Inflammatory macrophage treated with lipopolysaccharide for 4 hours (primary cell): ENCODE results near the gene PPP1R12B.
A peak's percentile ranks its signal among the peaks of the same experiment; 100 is the strongest.
"Not testable (repeated sequence)": the region's sequence is repeated elsewhere in the genome, so short reads cannot be mapped to it uniquely, and the experiment has no call there.

Source experiments
- DNase-seq: peaks from one replicate; pipeline ENCODE4 v3.0.0-alpha.2; 2020

PPP1R12B gene

GRCh38 chr1:202565890-202566602 lies 217.5 kb downstream of the PPP1R12B start:
- no peak for DNase-seq

- no peak for DNase-seq
Observed at GRCh38 chr1:202567738-202568137, 219.2 kb downstream of the PPP1R12B start.

GRCh38 chr1:202568410-202568809 lies 219.9 kb downstream of the PPP1R12B start:
- no peak for DNase-seq

- no peak for DNase-seq
Observed at GRCh38 chr1:202568826-202569225, 220.3 kb downstream of the PPP1R12B start.

- no peak for DNase-seq
Observed at GRCh38 chr1:202569393-202570322, 221.2 kb downstream of the PPP1R12B start.

- DNase-seq = peak; percentile 55
Observed at GRCh38 chr1:202571719-202572339, 223.3 kb downstream of the PPP1R12B start.

- no peak for DNase-seq
Observed at GRCh38 chr1:202572867-202573266, 224.4 kb downstream of the PPP1R12B start.

GRCh38 chr1:202575918-202576653 lies 227.6 kb downstream of the PPP1R12B start:
- no peak for DNase-seq

- DNase-seq = peak; percentile 28
Observed at GRCh38 chr1:202576816-202577215, 228.3 kb downstream of the PPP1R12B start.

GRCh38 chr1:202577381-202577780 lies 228.9 kb downstream of the PPP1R12B start:
- DNase-seq = no peak

- no peak for DNase-seq
Observed at GRCh38 chr1:202578001-202578504, 229.6 kb downstream of the PPP1R12B start.

- no peak for DNase-seq
Observed at GRCh38 chr1:202578565-202578964, 230.1 kb downstream of the PPP1R12B start.

GRCh38 chr1:202579806-202580205 lies 231.3 kb downstream of the PPP1R12B start:
- DNase-seq = no peak

GRCh38 chr1:202580619-202581018 lies 232.1 kb downstream of the PPP1R12B start:
- DNase-seq = no peak

- not testable (repeated sequence) for DNase-seq
Observed at GRCh38 chr1:202582350-202582749, 233.9 kb downstream of the PPP1R12B start.

GRCh38 chr1:202584707-202585589 lies 236.4 kb downstream of the PPP1R12B start:
- DNase-seq = no peak

- no peak for DNase-seq
Observed at GRCh38 chr1:202585590-202585933, 237.1 kb downstream of the PPP1R12B start.

- DNase-seq = peak; percentile 55
Observed at GRCh38 chr1:202586018-202586821, 237.7 kb downstream of the PPP1R12B start.

GRCh38 chr1:202586871-202587270 lies 238.4 kb downstream of the PPP1R12B start:
- no peak for DNase-seq

GRCh38 chr1:202587859-202588485 lies 239.5 kb downstream of the PPP1R12B start:
- no peak for DNase-seq
